ENCODE data around the gene MAPK8.
"Not testable (repeated sequence)": the region's sequence is repeated elsewhere in the genome, so short reads cannot be mapped to it uniquely, and the experiment has no call there.

Gene MAPK8

GRCh38 chr10:48336978-48337599 lies 30.6 kb downstream of the MAPK8 start:
- no peak for DNase-seq

GRCh38 chr10:48340734-48341133 lies 34.3 kb downstream of the MAPK8 start:
- DNase-seq, result no peak

- DNase-seq, result no peak
These were observed 36.6 kb downstream of the MAPK8 start for GRCh38 chr10:48343106-48343505.

GRCh38 chr10:48343921-48344598 lies 37.6 kb downstream of the MAPK8 start:
- DNase-seq, result no peak

GRCh38 chr10:48346248-48346647 lies 39.8 kb downstream of the MAPK8 start:
- DNase-seq, result not testable (repeated sequence)

GRCh38 chr10:48347539-48347938 lies 41.1 kb downstream of the MAPK8 start:
- not testable (repeated sequence) for DNase-seq

GRCh38 chr10:48347943-48348342 lies 41.5 kb downstream of the MAPK8 start:
- not testable (repeated sequence) for DNase-seq

GRCh38 chr10:48353246-48353645 lies 46.8 kb downstream of the MAPK8 start:
- DNase-seq, result no peak

- no peak for DNase-seq
These were observed 51.2 kb downstream of the MAPK8 start for GRCh38 chr10:48357631-48358030.

GRCh38 chr10:48358162-48358561 lies 51.7 kb downstream of the MAPK8 start:
- DNase-seq, result no peak

GRCh38 chr10:48358838-48359237 lies 52.4 kb downstream of the MAPK8 start:
- DNase-seq, result no peak

- no peak for DNase-seq
These were observed 54.7 kb downstream of the MAPK8 start for GRCh38 chr10:48361176-48361575.

- DNase-seq, result peak; percentile 8 to 21
These were observed 57.3 kb downstream of the MAPK8 start for GRCh38 chr10:48363617-48364355.

- DNase-seq, result no peak
These were observed 58.4 kb downstream of the MAPK8 start for GRCh38 chr10:48364659-48365405.

- no peak for DNase-seq
These were observed 59.2 kb downstream of the MAPK8 start for GRCh38 chr10:48365668-48366067.

- no peak for DNase-seq
These were observed 59.8 kb downstream of the MAPK8 start for GRCh38 chr10:48366261-48366660.

GRCh38 chr10:48369501-48369900 lies 63.0 kb downstream of the MAPK8 start:
- DNase-seq, result no peak

GRCh38 chr10:48377751-48378530 lies 71.5 kb downstream of the MAPK8 start:
- no peak for DNase-seq

- no peak for DNase-seq
These were observed 72.2 kb downstream of the MAPK8 start for GRCh38 chr10:48378675-48379074.

GRCh38 chr10:48381971-48382370 lies 75.5 kb downstream of the MAPK8 start:
- DNase-seq, result no peak

GRCh38 chr10:48382982-48383381 lies 76.5 kb downstream of the MAPK8 start:
- DNase-seq, result no peak

GRCh38 chr10:48383393-48383792 lies 76.9 kb downstream of the MAPK8 start:
- DNase-seq, result no peak

GRCh38 chr10:48384699-48384982 lies 78.2 kb downstream of the MAPK8 start:
- no peak for DNase-seq
